PFSK-1 (cell line): Measurements from ENCODE around the gene ZNHIT2.

ENCODE experiments used
- FOXP2 ChIP-seq: optimal IDR thresholded peaks from 2 replicates; pipeline ENCODE3; 2011; ENCODE audit warnings: borderline replicate concordance, control low read depth, inconsistent platforms; ENCODE audit not compliant: insufficient read depth; ENCODE audit errors: extremely low read length, extremely low read depth
- POLR2AphosphoS5 ChIP-seq: IDR thresholded peaks from 2 replicates; pipeline ENCODE4 v1.6.1; 2012; ENCODE audit warnings: low read depth, mild to moderate bottlenecking, control low read depth, low read length, moderate library complexity
- SIN3A ChIP-seq: IDR thresholded peaks from 2 replicates; pipeline ENCODE4 v1.6.1; 2012; ENCODE audit warnings: mild to moderate bottlenecking, low read length, moderate library complexity, borderline replicate concordance; ENCODE audit not compliant: insufficient read depth
- TAF1 ChIP-seq: IDR thresholded peaks from 2 replicates; pipeline ENCODE4 v1.6.1; 2012; ENCODE audit warnings: low read length, control low read depth, borderline replicate concordance; ENCODE audit not compliant: insufficient read depth

DNA sequence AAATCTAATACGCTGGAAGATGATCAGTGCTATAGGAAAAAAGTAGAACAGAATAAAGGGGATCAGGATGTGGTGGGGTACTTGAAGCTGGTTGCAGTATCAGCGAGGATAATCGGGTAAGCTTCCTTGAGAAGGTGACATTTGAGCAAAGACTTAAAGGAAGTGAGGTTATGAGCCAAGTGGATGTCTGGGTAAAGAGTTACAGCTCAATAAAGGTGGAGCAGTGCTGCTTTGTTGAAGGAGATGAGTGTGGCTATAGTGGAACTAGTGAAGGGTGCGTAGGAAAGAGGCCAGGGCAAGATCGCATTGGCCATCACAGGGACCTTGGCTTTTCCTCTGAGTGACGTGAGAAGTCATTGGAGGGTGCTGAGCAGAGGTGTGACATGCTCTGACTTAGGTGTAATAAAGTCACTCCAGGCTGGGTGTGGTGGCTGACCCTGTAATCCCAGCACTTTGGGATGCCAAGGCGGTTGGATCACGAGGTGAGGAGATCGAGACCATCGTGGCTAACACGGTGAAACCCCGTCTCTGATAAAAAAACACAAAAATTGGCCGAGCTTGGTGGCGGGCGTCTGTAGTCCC, 19.1 kb upstream of the ZNHIT2 start:
- TF ChIP-seq TAF1, result no peak
- TF ChIP-seq SIN3A, result no peak
- no peak for TF ChIP-seq FOXP2
- no peak for TF ChIP-seq POLR2AphosphoS5
